NCI-H1092 treated with DMSO at 0.1 percent for 48 hours (cell line): Measurements from ENCODE around the gene POFUT1.
"Not testable (repeated sequence)": the region's sequence is repeated elsewhere in the genome, so short reads cannot be mapped to it uniquely, and the experiment has no call there.

Experiments
- DNase-seq: peaks from one replicate; lab custom pipeline; 2025; lab: John Stamatoyannopoulos, UW

POFUT1 gene

GRCh38 chr20:32236048-32236533 lies 28.4 kb downstream of the POFUT1 start:
- DNase-seq = no peak

GRCh38 chr20:32236819-32237218 lies 29.1 kb downstream of the POFUT1 start:
- DNase-seq = no peak

GRCh38 chr20:32237419-32237818 lies 29.7 kb downstream of the POFUT1 start:
- no peak for DNase-seq

- DNase-seq = no peak
Measured at GRCh38 chr20:32238483-32239425, 31.1 kb downstream of the POFUT1 start.

- no peak for DNase-seq
Measured at GRCh38 chr20:32240205-32240604, 32.5 kb downstream of the POFUT1 start.

- no peak for DNase-seq
Measured at GRCh38 chr20:32241807-32242206, 34.1 kb downstream of the POFUT1 start.

- no peak for DNase-seq
Measured at GRCh38 chr20:32244150-32244823, 36.6 kb downstream of the POFUT1 start.

- DNase-seq = no peak
Measured at GRCh38 chr20:32244959-32245358, 37.3 kb downstream of the POFUT1 start.

- not testable (repeated sequence) for DNase-seq
Measured at GRCh38 chr20:32246208-32246607, 38.5 kb downstream of the POFUT1 start.

GRCh38 chr20:32248043-32248442 lies 40.4 kb downstream of the POFUT1 start:
- DNase-seq = no peak

GRCh38 chr20:32249030-32249738 lies 41.5 kb downstream of the POFUT1 start:
- no peak for DNase-seq

- no peak for DNase-seq
Measured at GRCh38 chr20:32251470-32251869, 43.8 kb downstream of the POFUT1 start.

- no peak for DNase-seq
Measured at GRCh38 chr20:32252189-32252588, 44.5 kb downstream of the POFUT1 start.

- not testable (repeated sequence) for DNase-seq
Measured at GRCh38 chr20:32260973-32261372, 53.3 kb downstream of the POFUT1 start.

- DNase-seq = no peak
Measured at GRCh38 chr20:32261644-32262043, 54.0 kb downstream of the POFUT1 start.

- no peak for DNase-seq
Measured at GRCh38 chr20:32263398-32263954, 55.8 kb downstream of the POFUT1 start.

- DNase-seq = no peak
Measured at GRCh38 chr20:32271620-32272019, 63.9 kb downstream of the POFUT1 start.

GRCh38 chr20:32274359-32274758 lies 66.7 kb downstream of the POFUT1 start:
- DNase-seq = no peak

GRCh38 chr20:32275163-32275562 lies 67.5 kb downstream of the POFUT1 start:
- not testable (repeated sequence) for DNase-seq

GRCh38 chr20:32277361-32278198 lies 69.9 kb downstream of the POFUT1 start, which contains the start of gene KIF3B:
Gene KIF3B (plus strand): TSS chr20:32277651. CDS start chr20:32309778, 32,127 bp downstream.
- peak; percentile 94 for DNase-seq

- no peak for DNase-seq
Measured at GRCh38 chr20:32278199-32278643, 70.5 kb downstream of the POFUT1 start.
